PC-3 (cell line): ENCODE data around the gene SCAMP3. TPM values are rescaled to one million over a fixed set of nuclear protein-coding genes. Genes with fewer than 3 reads are reported as not detected.
A peak's percentile ranks its signal among the peaks of the same experiment; 100 is the strongest.

Experiments used
- ATAC-seq: fragments of 200-7000 bp; cut with Tn5 transposase; 2 replicates; pipeline ENCODE4 v1.9.1; 2020; ENCODE audit warnings: mild to moderate bottlenecking, moderate library complexity
- BruUV-seq: library from RNA; stranded (reverse); fragments of 400-500 nt; replicated peaks from 2 replicates; lab custom pipeline; 2021; lab: Mats Ljungman, UMichigan
- CTCF ChIA-PET: fragments of 300-600 bp; sonication (Branson Sonifier 250); formaldehyde crosslinking; loops from one replicate; lab custom pipeline; 2022; ENCODE audit warnings: antibody characterized with exemption; lab: Charles Lee
- POLR2A ChIA-PET: fragments of 300-600 bp; sonication (Branson Sonifier 250); formaldehyde crosslinking; loops from one replicate; lab custom pipeline; 2022; ENCODE audit warnings: antibody characterized with exemption; ENCODE audit not compliant: unreplicated experiment; lab: Charles Lee
- DNase-seq: peaks from one replicate; pipeline ENCODE4 v3.0.0-alpha.2; 2015
- H2AFZ ChIP-seq: fragments of 300-600 bp; sonication (generic); 2 replicates; pipeline ENCODE4 v1.6.0; 2016; ENCODE audit warnings: antibody characterized with exemption, low read length
- H3F3A ChIP-seq: fragments of 300-600 bp; sonication (generic); one replicate; pipeline ENCODE4 v1.6.0; 2017; ENCODE audit warnings: antibody characterized with exemption, low read length, control low read depth, mild to moderate bottlenecking; ENCODE audit not compliant: unreplicated experiment
- H3K27ac ChIP-seq: fragments of 300-600 bp; sonication (generic); 2 replicates; pipeline ENCODE4 v1.5.1; 2016; ENCODE audit warnings: mild to moderate bottlenecking, low read length
- H3K27me3 ChIP-seq: fragments of 300-600 bp; sonication (generic); 2 replicates; pipeline ENCODE4 v1.6.1; 2016; ENCODE audit warnings: low read length, mixed read lengths
- H3K36me3 ChIP-seq: fragments of 300-600 bp; sonication (generic); 2 replicates; pipeline ENCODE4 v1.6.1; 2016; ENCODE audit warnings: low read depth, mixed run types, low read length, mixed read lengths
- H3K4me1 ChIP-seq: fragments of 300-600 bp; sonication (generic); 2 replicates; pipeline ENCODE4 v1.5.1; 2016; ENCODE audit warnings: low read length; ENCODE audit not compliant: insufficient read depth
- H3K4me2 ChIP-seq: fragments of 300-600 bp; sonication (generic); 2 replicates; pipeline ENCODE4 v1.6.0; 2016; ENCODE audit warnings: low read length
- H3K4me3 ChIP-seq: fragments of 300-600 bp; sonication (generic); 2 replicates; pipeline ENCODE4 v1.5.1; 2016; ENCODE audit warnings: mild to moderate bottlenecking, low read length, mixed read lengths
- H3K79me2 ChIP-seq: fragments of 300-600 bp; sonication (generic); 2 replicates; pipeline ENCODE4 v1.6.1; 2017; ENCODE audit warnings: low read length, mixed read lengths
- H3K9ac ChIP-seq: fragments of 300-600 bp; sonication (generic); 2 replicates; pipeline ENCODE4 v1.6.0; 2016; ENCODE audit warnings: mild to moderate bottlenecking, low read length
- H3K9me2 ChIP-seq: fragments of 300-600 bp; sonication (generic); replicated peaks from 2 replicates; pipeline ENCODE4 v1.6.1; 2016; ENCODE audit warnings: mixed run types, low read length, mixed read lengths
- H3K9me3 ChIP-seq: fragments of 300-600 bp; sonication (generic); 2 replicates; pipeline ENCODE4 v1.6.1; 2016; ENCODE audit warnings: low read length, mixed read lengths
- H4K20me1 ChIP-seq: fragments of 300-600 bp; sonication (generic); 2 replicates; pipeline ENCODE4 v1.6.1; 2016; ENCODE audit warnings: low read length, mixed read lengths
- CTCF ChIP-seq: fragments of 300-600 bp; sonication (generic); conservative IDR thresholded peaks from 2 replicates; pipeline ENCODE4 v1.5.1; 2017; ENCODE audit warnings: antibody characterized with exemption, low read depth, mild to moderate bottlenecking, low read length
- EZH2 ChIP-seq: fragments of 300-600 bp; sonication (generic); IDR thresholded peaks from one replicate; pipeline ENCODE4 v1.6.1; 2017; ENCODE audit warnings: antibody characterized with exemption, mild to moderate bottlenecking, low read length; ENCODE audit not compliant: unreplicated experiment
- EZH2phosphoT487 ChIP-seq: fragments of 300-600 bp; sonication (generic); IDR thresholded peaks from 2 replicates; pipeline ENCODE4 v1.6.1; 2018; ENCODE audit warnings: mild to moderate bottlenecking, antibody characterized with exemption, low read length, borderline replicate concordance
- intact Hi-C: fragments of 100-400 bp; cut with micrococcal nuclease; formaldehyde crosslinking; loops from 2 replicates; pipeline ENCODE4 v1.9.0; 2023
- total RNA-seq: library from RNA; depleted of rRNA; stranded (reverse); fragments of >200 nt; gene quantifications from 2 replicates; pipeline ENCODE4 v1.2.3, GENCODE V29; 2014

SCAMP3 gene
- total RNA-seq, 1 experiment from 2014 or later = 219 TPM

- TSS peak; percentile 67 for BruUV-seq
Observed at GRCh38 chr1:155273343-155274245, 11.4 kb upstream of the SCAMP3 start, which contains the start of gene CLK2. Gene CLK2, minus strand, starts transcription at chr1:155273504. Its CDS starts 2,527 bp downstream, at chr1:155270977.

DNA sequence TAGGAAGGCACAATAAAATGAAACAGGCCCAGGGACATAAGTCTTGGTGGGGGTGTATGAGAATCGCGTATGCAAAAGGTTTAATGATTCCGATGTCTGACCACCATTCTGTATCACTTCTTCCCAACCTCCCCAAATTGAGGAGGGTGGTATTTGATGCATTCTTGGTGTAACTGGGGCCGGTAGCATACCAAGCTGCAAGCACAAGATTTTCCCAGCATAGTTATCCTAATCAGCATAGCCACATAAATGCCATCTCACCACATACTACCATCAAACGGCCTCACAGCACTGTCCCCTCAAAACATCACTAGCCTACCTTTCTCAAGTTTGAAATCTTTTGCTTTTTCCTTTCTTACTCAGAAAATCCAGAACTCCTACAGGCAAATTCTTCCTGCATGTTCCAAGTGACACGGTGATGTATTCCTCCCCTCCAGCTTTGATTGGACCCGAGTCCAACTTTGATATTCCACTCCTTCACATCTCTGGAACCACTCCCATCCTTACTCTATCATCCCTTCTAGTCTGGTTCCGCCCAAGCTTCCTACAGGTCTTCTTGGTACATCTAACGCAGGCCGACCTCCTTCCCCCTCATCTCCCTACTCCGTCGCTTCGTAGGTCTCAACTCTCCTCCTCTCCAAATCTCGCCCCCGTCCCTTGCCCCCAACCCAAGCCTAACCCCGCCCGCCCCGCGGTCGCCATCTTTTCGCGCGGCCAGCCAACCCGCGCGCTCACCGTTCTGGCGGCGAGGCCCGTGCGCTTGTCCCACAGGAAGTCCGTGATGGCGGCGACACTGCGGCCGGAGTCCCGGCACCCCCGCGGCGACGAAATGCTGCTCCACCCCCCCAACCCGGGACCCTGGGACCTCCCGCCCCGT is 10.5 kb upstream of the SCAMP3 start:
- peaks cover 29% of the 10 kb centered on the region for H3K36me3 ChIP-seq
- ATAC-seq = peak; percentile 42
- H4K20me1 ChIP-seq = peaks cover 6% of the 10 kb centered on the region; the same call in 1 of the 2 replicates
- H3K4me2 ChIP-seq = peak overlapping the region; percentile 95
- POLR2A ChIA-PET = interaction anchor here (0.5 to 1.1 kb wide), 2 partner anchors 14 to 51 kb away, joined by 6 to 21 read pairs; no protein-coding TSS in a partner anchor
- no peaks in the 10 kb centered on the region for H3K9me2 ChIP-seq
- H3K79me2 ChIP-seq = peaks cover 35% of the 10 kb centered on the region
- H3K4me3 ChIP-seq = peak overlapping the region; percentile 90
- H3K4me1 ChIP-seq = peaks cover 16% of the 10 kb centered on the region
- H3K27ac ChIP-seq = peak overlapping the region; percentile 44
- H3K9ac ChIP-seq = peak overlapping the region; percentile 91
- intact Hi-C loops = loop anchor here (1.0 kb wide), 1 partner anchor 22 kb away; no protein-coding TSS in a partner anchor
- no peaks in the 10 kb centered on the region for H3K27me3 ChIP-seq
- H3K9me3 ChIP-seq = no peaks in the 10 kb centered on the region
- CTCF ChIA-PET = interaction anchor here (0.6 to 1.4 kb wide), 5 partner anchors 22 to 70 kb away, joined by 3 to 12 read pairs (median 3); no protein-coding TSS in a partner anchor
- no peak for TF ChIP-seq CTCF
- BruUV-seq = TSS peak; percentile 71
- DNase-seq = peak; percentile 46
- no peaks in the 10 kb centered on the region for H3F3A ChIP-seq
- peak overlapping the region; percentile 78; the same call in 1 of the 2 replicates for H2AFZ ChIP-seq

More at GRCh38 chr1:155273343-155274245, 11.4 kb upstream of the SCAMP3 start, which contains the start of gene CLK2:
- Histone ChIP-seq H3K4me1 (peaks cover 18% of the 10 kb centered on the region), H3K27me3 (no peaks in the 10 kb centered on the region), H3K27ac (peak within 1 kb of the TSS; percentile 44), H4K20me1 (peaks cover 6% of the 10 kb centered on the region; the same call in 1 of the 2 replicates), H2AFZ (peak within 1 kb of the TSS; percentile 78), H3K36me3 (peaks cover 20% of the 10 kb centered on the region), H3K4me3 (peak within 1 kb of the TSS; percentile 90), H3K4me2 (peak within 1 kb of the TSS; percentile 95), H3K79me2 (peaks cover 35% of the 10 kb centered on the region), H3K9ac (peak within 1 kb of the TSS; percentile 91), H3F3A (no peaks in the 10 kb centered on the region), H3K9me3 (no peaks in the 10 kb centered on the region), H3K9me2 (no peaks in the 10 kb centered on the region)
- ChIA-PET POLR2A (interaction anchor here (1.1 kb wide), 1 partner anchor 50 kb away, joined by 6 read pairs; no protein-coding TSS in a partner anchor), CTCF (interaction anchor here (0.6 to 1.4 kb wide), 6 partner anchors 23 to 312 kb away, joined by 3 to 12 read pairs (median 3); partner anchors contain the start of gene PYGO2)
- ATAC-seq = peak; percentile 83
- DNase-seq = peak; percentile 98
- TF ChIP-seq EZH2 (no peak), CTCF (no peak), EZH2phosphoT487 (no peak)
- intact Hi-C loops = loop anchor here (1.0 kb wide), 1 partner anchor 23 kb away; no protein-coding TSS in a partner anchor
